Stimulated activated CD4-positive, alpha-beta T cell treated with anti-CD3 and anti-CD28 coated beads, TNF-alpha, amount 100 ng/mL, for 1 hour (primary cell): Measurements from ENCODE around the gene VEGFD.
"Not testable (repeated sequence)": the region's sequence is repeated elsewhere in the genome, so short reads cannot be mapped to it uniquely, and the experiment has no call there.

Experiments
- DNase-seq, 3 donors: peaks; one replicate each; pipeline ENCODE4 v3.0.0-alpha.2; 2020; ENCODE audit warnings: low read depth in 3 of 3, low spot score in 1 of 3

VEGFD gene

DNA sequence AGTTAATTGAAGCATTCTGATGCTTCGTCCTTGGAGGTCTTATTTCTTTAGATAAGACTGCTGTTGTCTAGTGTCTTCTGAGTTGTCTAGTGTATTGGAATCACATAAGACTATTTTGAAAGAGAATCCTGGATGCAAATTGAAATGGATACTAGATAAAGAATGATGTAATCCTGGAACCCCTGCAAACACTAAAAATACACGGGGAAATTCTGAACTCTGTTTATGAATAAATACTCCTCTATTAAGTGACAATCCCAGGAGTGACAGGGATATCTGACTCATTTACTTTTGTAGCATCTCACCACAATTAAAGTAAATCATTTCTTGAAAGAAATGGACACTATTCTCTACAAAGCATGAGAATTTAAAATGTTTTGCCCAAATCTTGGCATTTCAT lies 69.7 kb downstream of the VEGFD start:
- no peak for DNase-seq

DNA sequence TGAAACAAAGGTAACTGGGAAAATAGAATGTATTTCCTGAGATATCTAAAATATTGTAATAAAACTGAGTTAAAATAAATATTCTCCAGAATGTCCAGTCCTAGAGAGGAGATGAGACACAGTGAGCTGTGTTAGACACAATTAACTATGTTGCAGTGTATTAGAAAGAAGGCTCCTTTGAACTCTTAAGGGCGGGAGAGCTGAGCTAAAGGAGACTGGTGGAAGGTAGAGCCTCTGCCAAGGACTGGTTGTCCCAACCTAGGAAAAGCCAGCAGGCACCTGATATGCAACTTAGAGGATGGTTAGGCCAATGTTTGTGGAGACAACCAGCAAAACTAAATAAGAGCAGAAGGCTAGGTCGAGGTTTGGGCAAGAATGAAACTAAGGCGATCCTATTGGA lies 73.1 kb downstream of the VEGFD start:
- no peak for DNase-seq

DNA sequence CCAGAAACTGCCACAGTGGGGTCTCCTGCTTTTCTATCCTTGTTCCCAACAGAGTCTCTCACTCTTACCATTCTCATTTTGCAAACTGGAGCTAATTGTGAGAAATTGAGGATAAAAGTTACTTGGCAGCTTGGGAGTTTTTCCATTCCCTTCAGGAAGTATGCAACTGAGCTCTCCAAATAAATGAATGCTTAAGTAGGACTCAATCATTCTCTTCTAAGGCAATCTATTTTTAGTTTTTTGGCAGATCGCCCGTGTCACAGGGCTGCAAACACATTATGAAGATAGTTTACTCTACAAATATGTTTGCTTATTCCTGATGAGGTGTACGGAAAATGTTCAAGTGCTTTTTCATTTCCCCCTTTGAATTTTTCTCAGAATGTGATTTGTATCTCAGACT lies 74.1 kb downstream of the VEGFD start:
- no peak for DNase-seq

DNA sequence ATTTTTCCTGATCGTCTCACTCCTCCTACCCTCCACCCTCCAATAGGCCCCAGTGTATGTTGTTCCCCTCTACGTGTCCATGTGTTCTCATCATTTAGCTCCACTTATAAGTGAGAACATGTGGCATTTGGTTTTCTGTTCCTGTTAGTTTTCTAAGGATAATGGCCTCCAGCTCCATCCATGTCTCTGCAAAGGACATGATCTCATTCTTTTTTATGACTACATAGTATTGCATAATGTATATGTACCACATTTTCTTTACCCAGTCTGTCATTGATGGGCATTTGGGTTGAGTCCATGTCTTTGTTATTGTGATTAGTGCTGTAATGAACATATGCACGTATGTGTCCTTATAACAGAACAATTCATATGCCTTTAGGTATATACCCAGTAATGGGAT lies 78.3 kb downstream of the VEGFD start:
- not testable (repeated sequence) for DNase-seq

DNA sequence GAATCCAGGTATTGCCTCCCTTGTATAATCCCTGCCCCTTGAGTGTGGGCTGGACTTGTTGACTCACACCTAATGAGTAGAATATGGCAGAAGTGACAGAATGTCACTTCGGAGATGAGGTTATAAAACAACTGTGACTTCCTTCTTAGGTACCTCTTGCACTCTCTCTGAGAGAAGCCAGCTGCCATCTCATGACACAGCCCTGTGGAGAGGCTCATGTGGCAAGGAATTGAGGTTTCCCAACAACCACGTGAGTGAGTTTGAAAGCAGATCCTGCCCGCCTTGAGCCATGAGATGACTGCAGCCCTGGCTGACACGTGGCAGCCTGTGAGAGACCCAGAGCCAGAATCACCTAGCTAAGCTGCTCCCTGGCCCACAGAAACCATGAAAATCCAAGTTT lies 82.3 kb downstream of the VEGFD start:
- no peak for DNase-seq

DNA sequence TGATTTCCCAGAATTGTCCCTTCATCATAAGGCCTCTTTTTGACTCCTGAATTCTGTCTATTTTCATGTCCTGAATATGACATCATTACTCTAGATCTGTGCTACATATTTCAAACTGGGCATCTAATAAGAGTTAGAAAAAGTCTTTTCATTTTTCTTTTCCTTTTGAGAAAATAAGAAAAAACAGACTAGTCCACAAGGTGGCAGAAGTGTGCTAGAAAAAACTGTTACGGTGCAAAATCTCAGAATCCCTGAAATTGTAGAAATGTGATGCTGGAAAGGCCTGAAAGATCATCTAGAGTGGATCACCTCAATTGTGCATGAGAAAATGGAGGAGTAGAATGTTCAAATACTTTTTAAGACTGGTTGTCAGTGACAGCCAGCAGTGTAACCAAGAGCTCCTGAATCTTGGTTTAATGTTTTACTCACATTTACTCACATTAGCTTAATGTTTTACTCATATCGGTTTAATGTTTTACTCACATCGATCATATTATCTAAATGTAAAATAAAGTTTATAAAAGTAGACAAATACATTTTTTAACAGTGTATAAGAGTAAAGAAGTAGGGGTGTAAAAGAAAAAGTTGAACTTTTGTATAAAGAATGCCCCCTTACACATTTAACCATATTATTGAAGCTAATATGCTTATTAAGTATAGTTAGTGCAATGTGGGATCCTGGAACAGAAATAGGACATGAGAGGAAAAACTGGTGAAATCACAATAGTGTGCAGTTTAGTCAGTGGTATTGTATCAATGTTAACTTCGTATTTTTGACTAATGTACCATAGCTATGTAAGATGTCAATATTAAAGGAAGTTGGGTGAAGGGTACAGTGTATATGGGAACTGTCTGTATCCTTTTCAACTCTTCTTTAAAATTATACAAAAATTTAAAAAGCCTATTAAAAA lies 84.0 kb downstream of the VEGFD start:
- no peak for DNase-seq

DNA sequence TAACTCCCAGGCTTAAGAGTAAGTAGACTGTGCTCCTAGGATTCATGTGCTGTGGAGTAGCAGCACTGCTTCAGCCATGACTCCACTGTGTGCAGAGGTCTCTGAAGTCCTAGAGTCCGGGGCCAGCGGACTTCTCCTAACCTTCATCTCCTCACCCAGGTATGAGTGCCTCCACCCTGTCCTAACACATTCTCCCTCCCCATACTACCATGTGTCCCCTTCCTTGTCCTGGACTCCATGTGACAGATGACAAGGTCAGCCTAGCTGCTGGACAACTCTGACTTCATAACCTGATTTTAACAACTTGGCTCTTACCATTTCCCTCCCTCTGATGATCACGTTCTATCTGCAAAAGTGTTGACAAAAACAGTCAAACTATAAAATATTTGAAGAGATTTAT lies 85.4 kb downstream of the VEGFD start:
- no peak for DNase-seq

DNA sequence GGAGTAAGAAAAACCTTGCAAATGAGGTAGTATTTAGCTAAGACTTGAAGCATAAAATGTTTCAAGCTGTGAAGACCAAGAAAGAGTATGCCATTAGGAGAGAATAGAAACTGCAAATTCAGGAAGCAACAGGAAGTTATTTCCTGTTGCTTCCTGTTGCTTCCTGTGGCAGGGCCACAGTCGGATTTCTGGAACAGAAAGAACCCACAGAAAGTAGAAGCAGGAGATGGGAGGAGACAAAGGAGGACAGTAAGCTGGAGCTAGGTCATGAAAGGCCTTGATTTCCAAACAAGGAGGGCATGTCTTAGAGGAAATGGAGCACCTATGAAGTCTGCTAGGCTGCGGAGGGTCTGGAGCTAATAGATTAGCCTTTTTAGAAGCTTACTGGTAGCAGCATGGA lies 86.0 kb downstream of the VEGFD start:
- no peak for DNase-seq
